PC-3 (cell line): ENCODE data around the gene UBQLNL. TPM values are rescaled to one million over a fixed set of nuclear protein-coding genes. Genes with fewer than 3 reads are reported as not detected.

Experiments used
- ATAC-seq: fragments of 200-7000 bp; cut with Tn5 transposase; 2 replicates; pipeline ENCODE4 v1.9.1; 2020; ENCODE audit warnings: mild to moderate bottlenecking, moderate library complexity
- BruUV-seq: library from RNA; stranded (reverse); fragments of 400-500 nt; replicated peaks from 2 replicates; lab custom pipeline; 2021; lab: Mats Ljungman, UMichigan
- CTCF ChIA-PET: fragments of 300-600 bp; sonication (Branson Sonifier 250); formaldehyde crosslinking; loops from one replicate; lab custom pipeline; 2022; ENCODE audit warnings: antibody characterized with exemption; lab: Charles Lee
- POLR2A ChIA-PET: fragments of 300-600 bp; sonication (Branson Sonifier 250); formaldehyde crosslinking; loops from one replicate; lab custom pipeline; 2022; ENCODE audit warnings: antibody characterized with exemption; ENCODE audit not compliant: unreplicated experiment; lab: Charles Lee
- DNase-seq: peaks from one replicate; pipeline ENCODE4 v3.0.0-alpha.2; 2015
- H2AFZ ChIP-seq: fragments of 300-600 bp; sonication (generic); 2 replicates; pipeline ENCODE4 v1.6.0; 2016; ENCODE audit warnings: antibody characterized with exemption, low read length
- H3F3A ChIP-seq: fragments of 300-600 bp; sonication (generic); one replicate; pipeline ENCODE4 v1.6.0; 2017; ENCODE audit warnings: antibody characterized with exemption, low read length, control low read depth, mild to moderate bottlenecking; ENCODE audit not compliant: unreplicated experiment
- H3K27ac ChIP-seq: fragments of 300-600 bp; sonication (generic); 2 replicates; pipeline ENCODE4 v1.5.1; 2016; ENCODE audit warnings: mild to moderate bottlenecking, low read length
- H3K27me3 ChIP-seq: fragments of 300-600 bp; sonication (generic); 2 replicates; pipeline ENCODE4 v1.6.1; 2016; ENCODE audit warnings: low read length, mixed read lengths
- H3K36me3 ChIP-seq: fragments of 300-600 bp; sonication (generic); 2 replicates; pipeline ENCODE4 v1.6.1; 2016; ENCODE audit warnings: low read depth, mixed run types, low read length, mixed read lengths
- H3K4me1 ChIP-seq: fragments of 300-600 bp; sonication (generic); 2 replicates; pipeline ENCODE4 v1.5.1; 2016; ENCODE audit warnings: low read length; ENCODE audit not compliant: insufficient read depth
- H3K4me2 ChIP-seq: fragments of 300-600 bp; sonication (generic); 2 replicates; pipeline ENCODE4 v1.6.0; 2016; ENCODE audit warnings: low read length
- H3K4me3 ChIP-seq: fragments of 300-600 bp; sonication (generic); 2 replicates; pipeline ENCODE4 v1.5.1; 2016; ENCODE audit warnings: mild to moderate bottlenecking, low read length, mixed read lengths
- H3K79me2 ChIP-seq: fragments of 300-600 bp; sonication (generic); 2 replicates; pipeline ENCODE4 v1.6.1; 2017; ENCODE audit warnings: low read length, mixed read lengths
- H3K9ac ChIP-seq: fragments of 300-600 bp; sonication (generic); 2 replicates; pipeline ENCODE4 v1.6.0; 2016; ENCODE audit warnings: mild to moderate bottlenecking, low read length
- H3K9me2 ChIP-seq: fragments of 300-600 bp; sonication (generic); replicated peaks from 2 replicates; pipeline ENCODE4 v1.6.1; 2016; ENCODE audit warnings: mixed run types, low read length, mixed read lengths
- H3K9me3 ChIP-seq: fragments of 300-600 bp; sonication (generic); 2 replicates; pipeline ENCODE4 v1.6.1; 2016; ENCODE audit warnings: low read length, mixed read lengths
- H4K20me1 ChIP-seq: fragments of 300-600 bp; sonication (generic); 2 replicates; pipeline ENCODE4 v1.6.1; 2016; ENCODE audit warnings: low read length, mixed read lengths
- CTCF ChIP-seq: fragments of 300-600 bp; sonication (generic); conservative IDR thresholded peaks from 2 replicates; pipeline ENCODE4 v1.5.1; 2017; ENCODE audit warnings: antibody characterized with exemption, low read depth, mild to moderate bottlenecking, low read length
- EZH2 ChIP-seq: fragments of 300-600 bp; sonication (generic); IDR thresholded peaks from one replicate; pipeline ENCODE4 v1.6.1; 2017; ENCODE audit warnings: antibody characterized with exemption, mild to moderate bottlenecking, low read length; ENCODE audit not compliant: unreplicated experiment
- EZH2phosphoT487 ChIP-seq: fragments of 300-600 bp; sonication (generic); IDR thresholded peaks from 2 replicates; pipeline ENCODE4 v1.6.1; 2018; ENCODE audit warnings: mild to moderate bottlenecking, antibody characterized with exemption, low read length, borderline replicate concordance
- intact Hi-C: fragments of 100-400 bp; cut with micrococcal nuclease; formaldehyde crosslinking; loops from 2 replicates; pipeline ENCODE4 v1.9.0; 2023
- total RNA-seq: library from RNA; depleted of rRNA; stranded (reverse); fragments of >200 nt; gene quantifications from 2 replicates; pipeline ENCODE4 v1.2.3, GENCODE V29; 2014

UBQLNL gene
- total RNA-seq, 1 experiment from 2014 or later = not detected

- no peak for DNase-seq
- CTCF ChIA-PET = no interaction called here
- Histone ChIP-seq H3K4me2 (no peak overlapping the region), H2AFZ (no peak overlapping the region), H3K4me1 (peaks cover 12% of the 10 kb centered on the region), H4K20me1 (no peaks in the 10 kb centered on the region), H3K27me3 (peaks cover 15% of the 10 kb centered on the region; the same call in 1 of the 2 replicates), H3K9me2 (no peaks in the 10 kb centered on the region), H3K79me2 (no peaks in the 10 kb centered on the region), H3K27ac (no peak overlapping the region), H3K9ac (no peak overlapping the region), H3F3A (no peaks in the 10 kb centered on the region), H3K4me3 (no peak overlapping the region), H3K9me3 (no peaks in the 10 kb centered on the region), H3K36me3 (no peaks in the 10 kb centered on the region)
- TF ChIP-seq EZH2phosphoT487 (no peak), EZH2 (no peak), CTCF (no peak)
- intact Hi-C loops = no loop called here
- ATAC-seq = no peak
- POLR2A ChIA-PET = no interaction called here
- BruUV-seq = no TSS peak
Measured at GRCh38 chr11:5546457-5546856, 30.0 kb upstream of the UBQLNL start.

GRCh38 chr11:5541427-5541826 is 24.9 kb upstream of the UBQLNL start:
- Histone ChIP-seq H3K9me3 (no peaks in the 10 kb centered on the region), H3K36me3 (no peaks in the 10 kb centered on the region), H3F3A (no peaks in the 10 kb centered on the region), H3K27ac (no peak overlapping the region), H3K9me2 (no peaks in the 10 kb centered on the region), H3K4me2 (no peak overlapping the region), H4K20me1 (no peaks in the 10 kb centered on the region), H3K9ac (no peak overlapping the region), H3K27me3 (peaks cover 15% of the 10 kb centered on the region; the same call in 1 of the 2 replicates), H3K4me1 (no peaks in the 10 kb centered on the region), H3K79me2 (no peaks in the 10 kb centered on the region), H2AFZ (no peak overlapping the region), H3K4me3 (no peak overlapping the region)
- intact Hi-C loops = no loop called here
- ChIA-PET CTCF (no interaction called here), POLR2A (no interaction called here)
- BruUV-seq = no TSS peak
- TF ChIP-seq EZH2phosphoT487 (no peak), CTCF (no peak), EZH2 (no peak)
- DNase-seq = no peak
- ATAC-seq = no peak

GRCh38 chr11:5536482-5536881 is 20.0 kb upstream of the UBQLNL start:
- Histone ChIP-seq H3K4me3 (no peak overlapping the region), H3K27me3 (peaks cover 12% of the 10 kb centered on the region), H3F3A (no peaks in the 10 kb centered on the region), H3K36me3 (no peaks in the 10 kb centered on the region), H3K9me2 (no peaks in the 10 kb centered on the region), H3K27ac (no peak overlapping the region), H3K79me2 (no peaks in the 10 kb centered on the region), H3K4me1 (no peaks in the 10 kb centered on the region), H3K4me2 (no peak overlapping the region), H3K9me3 (no peaks in the 10 kb centered on the region), H4K20me1 (no peaks in the 10 kb centered on the region), H3K9ac (no peak overlapping the region), H2AFZ (no peak overlapping the region)
- no peak for ATAC-seq
- ChIA-PET POLR2A (no interaction called here), CTCF (no interaction called here)
- BruUV-seq = no TSS peak
- intact Hi-C loops = no loop called here
- no peak for DNase-seq
- TF ChIP-seq CTCF (no peak), EZH2phosphoT487 (no peak), EZH2 (no peak)
